GM03348 (cell line): ENCODE data around the gene BICC1.

Experiments
- DNase-seq: peaks from one replicate; pipeline ENCODE4 v3.0.0; 2012; ENCODE audit warnings: low spot score

The BICC1 gene

DNA sequence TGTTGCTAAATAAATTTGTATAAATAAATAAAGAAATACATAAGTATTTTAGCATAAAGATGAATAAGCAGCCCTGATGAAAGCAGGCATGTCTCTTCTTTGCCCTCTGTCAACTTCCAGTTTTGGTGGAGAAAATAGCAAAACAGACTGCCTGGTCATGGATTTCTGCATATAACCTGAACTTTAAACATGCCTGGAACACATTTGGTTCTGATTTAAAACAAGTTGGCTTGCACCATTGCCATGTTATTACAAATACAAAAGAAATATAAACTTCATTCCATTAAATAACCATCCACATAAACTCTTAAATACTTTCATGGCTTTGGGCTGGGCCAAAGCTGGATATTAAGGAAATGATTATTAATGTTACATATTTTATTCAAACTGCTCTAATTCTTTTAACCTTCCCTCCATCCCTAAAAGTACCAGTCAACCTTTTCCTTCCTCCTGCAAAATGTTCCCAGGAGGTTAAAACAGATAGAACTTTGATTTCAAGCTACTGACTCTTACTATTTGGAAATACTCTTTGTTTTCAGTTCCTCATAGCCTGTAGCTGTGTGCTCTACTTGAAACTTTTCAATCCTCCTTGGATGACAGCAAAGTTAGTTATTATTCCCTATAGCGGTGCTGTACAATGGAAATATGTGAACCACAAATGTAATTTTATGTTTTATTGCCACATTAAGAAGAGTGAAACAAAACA is 96.3 kb downstream of the BICC1 start:
- DNase-seq, result no peak

DNA sequence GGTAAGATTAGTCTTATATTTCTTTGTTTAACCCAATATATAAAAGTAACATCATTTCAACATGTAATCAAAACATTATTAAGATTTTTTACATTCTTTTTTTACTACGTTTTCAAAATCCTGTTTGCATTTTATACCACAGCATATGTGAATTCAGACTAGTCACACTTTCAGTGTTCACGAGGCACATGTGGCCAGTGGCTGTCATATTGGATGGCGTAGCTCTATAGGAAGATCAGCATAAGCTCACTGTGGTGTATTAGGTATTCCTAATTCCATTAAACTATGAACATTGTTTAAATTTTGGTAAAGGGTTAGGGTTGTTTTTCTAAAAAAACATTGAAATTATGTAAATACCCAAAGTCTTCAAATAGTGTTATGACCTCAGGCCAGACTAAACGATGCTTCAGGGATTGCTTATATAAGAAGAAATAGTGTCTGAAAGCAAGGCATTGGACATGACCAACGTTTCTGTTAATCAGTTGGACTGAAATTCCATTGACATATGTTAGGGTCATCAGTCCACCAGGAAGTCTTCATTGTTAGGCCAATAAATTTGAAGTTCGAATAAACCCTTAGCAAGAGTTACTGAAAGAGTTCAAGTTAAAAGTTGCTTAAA is 97.0 kb downstream of the BICC1 start:
- no peak for DNase-seq

DNA sequence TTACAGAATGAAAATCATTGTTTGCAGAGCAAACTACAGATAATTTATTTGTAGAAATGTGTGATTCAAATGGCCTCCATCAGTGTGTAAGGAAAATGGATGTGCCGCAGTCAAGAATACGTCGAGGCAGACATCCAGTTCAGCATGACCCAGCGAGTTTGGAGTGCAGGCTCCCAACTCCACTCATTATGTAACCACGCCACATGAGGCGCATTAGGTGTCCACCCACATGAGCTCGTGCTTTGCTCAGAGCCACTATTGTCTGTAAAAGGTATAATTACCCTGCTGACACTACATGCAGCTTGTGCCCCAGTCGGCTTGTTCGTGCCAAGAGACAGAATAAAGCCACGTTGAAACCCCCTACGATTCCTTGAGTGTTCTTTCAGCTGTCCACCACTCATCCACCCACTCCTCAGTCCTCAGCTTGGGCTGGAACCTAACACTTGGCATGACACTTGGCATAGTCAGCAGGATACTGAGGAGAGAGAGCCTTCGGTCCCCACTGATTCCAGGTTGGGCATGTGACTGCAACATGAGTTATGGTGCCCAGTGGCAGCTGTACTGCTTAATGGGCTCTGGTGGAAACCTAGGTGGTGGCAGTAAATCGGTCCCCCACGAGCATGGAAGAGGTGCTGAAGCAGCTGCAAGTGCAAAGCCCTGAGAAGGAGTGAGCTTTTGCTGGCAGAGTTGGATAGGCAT is 102.7 kb downstream of the BICC1 start:
- DNase-seq, result no peak

DNA sequence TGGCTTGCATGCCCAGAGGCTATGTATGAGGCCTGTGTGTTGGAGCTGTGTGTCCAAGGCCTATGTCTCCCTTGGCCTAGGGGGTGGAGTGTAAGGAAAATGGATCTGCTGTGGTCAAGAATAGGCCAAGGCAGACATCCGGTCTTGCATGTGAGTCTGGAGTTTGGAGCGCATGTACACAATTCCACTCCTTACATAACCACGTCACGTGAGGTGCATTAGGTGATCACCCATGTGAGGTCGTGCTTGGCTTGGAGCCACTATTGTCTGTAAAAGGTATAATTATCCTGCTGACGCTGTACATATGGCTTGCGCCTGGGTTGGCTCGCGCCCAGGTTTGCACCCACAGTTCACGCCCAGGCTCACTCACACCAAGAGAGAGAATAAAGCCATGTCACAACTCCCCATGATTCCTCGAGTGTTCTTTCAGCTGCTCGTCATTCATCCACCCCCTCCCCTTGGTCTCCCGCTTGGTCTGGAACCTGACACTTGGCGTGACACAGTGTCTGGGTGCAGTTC is 105.5 kb downstream of the BICC1 start:
- no peak for DNase-seq

DNA sequence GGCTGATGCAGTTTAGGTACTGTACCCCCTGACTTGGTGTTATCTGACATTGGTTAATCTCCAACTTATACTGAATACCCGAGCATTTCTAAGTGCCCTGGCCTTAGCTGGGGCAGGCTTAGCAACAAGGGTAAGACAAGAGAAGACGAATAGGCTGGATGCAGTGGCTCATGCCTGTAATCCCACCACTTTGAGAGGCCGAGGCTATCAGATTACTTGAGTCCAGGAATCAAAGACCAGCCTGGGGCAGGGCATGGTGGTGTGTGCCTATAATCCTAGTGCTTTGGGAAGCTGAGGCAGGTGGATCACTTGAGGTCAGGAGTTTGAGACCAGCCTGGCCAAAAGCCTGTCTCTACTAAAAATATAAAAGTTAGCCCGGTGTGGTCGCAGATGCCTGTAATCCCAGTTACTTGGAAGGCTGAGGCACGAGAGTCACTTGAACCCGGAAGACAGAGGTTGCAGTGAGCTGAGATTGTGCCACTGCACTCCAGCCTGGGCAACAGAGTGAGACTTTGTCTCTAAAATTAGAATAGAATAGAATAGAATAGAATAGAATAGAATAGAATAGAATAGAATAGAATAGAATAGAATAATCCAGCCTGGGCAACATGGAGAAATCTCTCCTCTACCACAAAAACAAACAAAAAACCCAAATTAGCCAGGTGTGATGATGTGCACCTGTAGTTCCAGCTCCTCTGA is 108.9 kb downstream of the BICC1 start:
- no peak for DNase-seq

DNA sequence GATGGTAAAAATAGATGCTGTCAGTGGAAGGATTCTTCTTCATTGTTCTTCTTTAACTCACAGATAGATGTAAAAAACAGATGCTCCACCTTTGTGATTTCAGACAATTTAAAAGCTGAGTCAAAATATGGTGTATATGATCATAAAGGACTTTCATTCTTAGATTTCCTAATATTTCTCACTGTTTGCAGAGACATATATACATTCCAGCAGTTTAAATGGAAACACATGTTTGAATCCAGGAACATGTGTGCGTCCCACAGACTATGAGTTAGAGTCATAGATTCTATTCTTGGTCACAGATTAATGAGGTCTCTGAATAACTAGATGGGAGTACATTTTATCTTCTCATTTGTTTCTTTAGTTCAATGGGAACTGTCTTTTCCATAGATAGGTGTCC is 109.6 kb downstream of the BICC1 start:
- peak; percentile 33 for DNase-seq

DNA sequence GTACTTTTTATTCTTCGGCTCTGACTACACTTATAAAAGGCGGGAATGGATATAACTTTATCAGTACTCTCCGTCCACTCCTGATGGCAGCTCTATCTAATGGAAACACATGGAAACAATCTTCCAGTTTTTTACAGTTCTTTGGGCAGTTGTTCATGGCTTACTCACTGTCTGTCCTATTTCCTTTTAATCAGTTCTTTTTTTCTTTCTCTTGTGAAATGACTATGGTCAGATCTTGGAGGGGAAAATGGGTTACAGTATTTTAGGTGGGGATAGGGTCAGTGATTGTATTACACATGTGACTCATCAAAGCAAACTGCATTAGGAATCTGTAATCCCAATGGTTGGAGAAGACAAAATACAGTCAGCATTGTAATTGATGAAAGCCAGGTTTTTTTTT is 112.4 kb downstream of the BICC1 start:
- DNase-seq, result peak; percentile 78

DNA sequence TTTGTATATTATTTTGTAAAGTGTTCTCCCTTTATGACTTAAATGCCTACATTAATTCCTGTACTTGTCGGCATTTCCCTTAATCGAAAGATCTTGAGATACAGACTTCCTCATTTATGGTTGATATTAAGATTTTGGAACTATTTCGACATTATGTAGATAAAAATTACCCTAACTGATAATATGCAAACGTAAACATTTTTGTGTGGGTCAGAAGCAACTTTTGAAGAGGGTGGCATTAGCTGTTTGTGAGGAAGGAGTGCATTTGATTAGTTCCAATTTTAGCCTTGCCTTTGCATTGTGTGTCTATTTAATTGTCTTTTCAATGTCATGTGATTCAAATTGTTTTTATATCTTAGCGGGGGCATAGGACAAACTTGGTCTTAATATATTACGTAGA is 114.7 kb downstream of the BICC1 start:
- DNase-seq, result no peak

DNA sequence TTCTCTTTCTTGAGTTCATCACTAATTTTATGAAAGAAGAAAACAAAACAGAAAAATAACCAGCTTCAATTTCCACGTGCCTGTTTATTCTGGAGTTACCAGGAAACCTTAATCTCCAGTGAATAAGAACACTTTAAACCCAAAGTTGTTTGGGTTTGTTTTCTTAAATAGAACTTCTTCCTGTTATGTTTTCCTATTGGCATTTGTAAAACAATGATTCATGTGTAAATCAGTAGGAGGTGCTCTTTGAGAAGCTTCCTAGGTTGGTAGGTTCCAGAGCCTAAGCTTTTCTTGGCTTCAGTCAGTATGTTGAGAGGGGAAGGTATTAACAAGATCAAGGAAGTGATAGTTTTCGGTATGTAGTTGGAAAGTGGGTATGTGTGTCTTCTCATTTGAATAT is 119.0 kb downstream of the BICC1 start:
- DNase-seq, result no peak

DNA sequence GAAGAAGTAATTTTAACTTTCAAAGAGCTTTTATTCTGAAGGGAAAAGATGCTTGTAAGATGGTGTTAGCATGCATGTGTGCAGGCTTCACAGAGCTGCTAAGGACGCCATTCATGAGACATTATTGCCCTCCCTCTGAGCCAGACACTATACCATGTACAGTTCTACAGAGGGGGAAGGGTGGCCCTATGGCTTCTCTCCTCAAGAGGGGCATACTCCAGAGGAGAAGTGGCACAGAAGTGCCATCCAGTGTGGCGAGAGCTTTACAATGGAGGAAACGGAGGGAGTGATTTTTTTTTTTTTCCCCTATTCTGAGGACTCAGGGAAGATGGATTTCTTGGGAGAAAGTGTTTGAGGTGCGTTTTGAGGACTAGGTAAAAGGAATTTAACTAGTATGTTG is 119.5 kb downstream of the BICC1 start:
- DNase-seq, result no peak

DNA sequence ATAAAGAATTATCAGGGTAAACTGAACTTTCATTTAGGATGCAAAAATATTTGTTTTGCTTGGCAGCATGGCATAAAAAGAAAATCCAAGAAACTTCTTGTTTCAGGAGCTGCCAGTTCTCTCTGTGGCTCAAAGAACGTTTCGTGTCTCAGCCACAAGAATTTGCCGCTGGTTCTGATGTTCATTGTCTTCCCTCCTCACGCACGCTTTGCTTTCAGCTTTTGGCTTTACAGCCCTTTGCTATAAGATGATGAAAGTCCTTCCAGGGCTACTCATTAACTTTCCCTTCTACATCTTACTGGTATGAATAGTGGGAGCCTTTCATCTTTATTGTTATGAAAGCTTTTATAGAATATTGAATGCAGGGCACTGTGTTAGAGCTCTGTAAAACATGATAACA is 124.7 kb downstream of the BICC1 start:
- DNase-seq, result peak; percentile 60

DNA sequence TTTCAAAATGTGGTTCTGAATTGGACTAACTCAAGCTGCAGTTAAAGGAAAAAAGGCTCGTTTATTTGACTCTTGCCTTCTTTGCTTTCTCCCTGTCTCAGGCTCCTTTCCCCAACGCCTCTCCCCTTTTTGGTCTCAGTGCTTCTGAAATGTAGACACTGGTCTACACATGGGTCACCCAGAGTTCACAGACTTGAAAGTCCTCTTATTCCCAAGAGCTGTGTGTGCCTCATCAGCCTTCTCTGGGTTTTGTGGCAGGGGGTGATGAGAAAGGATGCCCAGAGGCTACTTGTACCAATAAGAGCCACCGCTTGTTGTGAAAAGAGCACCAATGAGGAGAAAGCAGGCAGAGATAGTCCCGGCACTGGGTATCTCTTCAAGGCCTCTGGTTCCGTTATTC is 125.7 kb downstream of the BICC1 start:
- DNase-seq, result no peak

DNA sequence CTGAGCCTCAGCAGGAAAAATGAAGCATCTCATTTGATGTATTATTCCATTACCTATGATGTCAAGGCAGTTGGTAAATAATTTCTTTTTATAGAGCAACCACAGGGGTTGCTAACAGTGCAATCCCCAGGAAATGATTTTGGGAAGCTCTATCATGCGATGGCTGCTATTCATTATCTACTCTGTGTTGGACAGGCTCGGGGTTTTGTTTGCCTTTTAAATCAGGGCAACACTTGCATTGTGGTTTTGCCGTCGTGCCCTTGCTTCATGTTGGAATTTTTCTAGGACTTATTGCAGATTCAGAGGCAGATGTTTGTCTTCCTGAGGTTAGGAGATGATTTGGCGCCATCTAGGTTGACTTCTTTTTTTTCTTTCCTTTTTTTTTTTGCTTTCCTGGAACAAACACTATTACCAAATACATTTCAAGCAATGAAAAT is 128.4 kb downstream of the BICC1 start:
- peak; percentile 75 for DNase-seq

DNA sequence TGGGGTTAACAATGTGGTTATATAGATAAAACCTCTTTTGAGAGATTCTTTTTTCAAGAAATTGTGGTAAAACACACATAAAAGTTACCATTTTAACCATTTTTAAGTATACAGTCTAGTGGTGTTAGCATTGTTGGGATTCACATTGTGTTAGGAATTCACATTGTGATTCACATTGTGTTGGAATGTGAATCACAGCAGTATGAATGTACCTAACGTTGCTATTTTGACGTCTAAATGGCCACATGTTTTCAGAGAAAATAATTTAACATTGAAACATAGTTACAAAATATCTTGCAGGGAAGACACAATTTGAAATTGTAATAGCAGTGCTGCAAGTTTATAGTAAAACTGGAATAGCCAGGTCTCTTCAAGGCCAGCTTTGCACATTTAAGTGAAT is 129.0 kb downstream of the BICC1 start:
- no peak for DNase-seq

DNA sequence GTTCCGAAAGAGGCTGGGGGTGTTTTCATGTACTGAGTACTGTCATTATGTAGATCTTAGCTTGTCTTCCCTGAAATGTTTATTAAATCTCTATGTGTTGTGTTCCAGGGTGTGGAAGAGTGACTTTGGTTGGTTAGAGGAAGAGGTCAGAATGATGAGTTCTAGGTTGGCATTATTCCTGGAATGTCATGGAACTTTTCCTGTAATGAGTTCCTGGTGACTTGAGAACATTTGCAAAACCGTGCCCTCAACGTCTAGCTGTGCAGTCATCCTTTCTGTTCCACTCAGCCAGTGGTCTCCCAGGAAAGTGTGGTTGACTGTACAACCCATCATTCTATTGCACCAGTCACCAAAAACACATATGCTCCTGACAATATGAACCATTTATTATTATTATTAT is 129.6 kb downstream of the BICC1 start:
- peak; percentile 45 for DNase-seq

DNA sequence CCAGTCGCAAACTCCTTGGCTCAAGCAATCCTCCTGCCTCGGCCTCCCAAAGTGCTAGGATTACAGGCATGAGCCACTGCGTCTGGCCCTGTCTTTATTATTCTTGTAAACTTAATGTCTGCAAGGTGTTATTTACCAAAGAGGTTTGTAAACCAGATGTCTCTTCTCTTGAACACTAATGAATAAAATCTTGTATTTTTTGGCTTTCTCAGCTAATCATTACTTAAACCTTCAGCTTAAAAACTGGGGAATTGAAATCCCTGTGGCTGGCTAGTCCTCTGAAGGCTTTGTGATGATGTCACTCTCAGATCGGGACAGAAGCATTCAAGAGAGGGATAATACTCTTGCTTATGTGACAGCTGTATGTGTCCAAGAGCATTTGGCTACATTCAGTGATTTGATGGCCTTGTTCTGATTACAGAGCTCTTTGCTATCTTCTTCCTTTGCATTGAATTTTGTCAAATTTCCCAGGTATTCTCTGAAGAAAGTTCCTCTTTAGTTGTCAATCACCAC is 130.3 kb downstream of the BICC1 start:
- DNase-seq, result no peak

DNA sequence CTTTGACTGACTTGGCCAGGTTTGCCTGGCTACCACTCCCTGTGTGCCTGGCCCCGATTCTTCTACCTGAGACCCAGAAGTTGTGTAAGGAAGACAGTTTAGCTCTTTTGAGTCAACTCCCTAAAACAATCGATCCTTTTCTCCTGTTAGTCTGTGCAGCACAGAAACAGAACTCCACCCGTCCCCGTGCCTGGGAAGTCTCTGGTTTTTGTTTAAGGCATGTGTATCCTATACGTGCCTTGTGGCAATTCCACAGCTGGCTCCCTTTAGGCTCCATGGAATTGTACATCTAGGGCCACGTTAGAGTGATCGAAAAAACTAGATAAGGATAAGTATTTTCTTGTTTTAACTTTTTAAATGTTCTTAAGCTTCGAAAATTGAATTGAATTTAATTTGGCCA is 131.6 kb downstream of the BICC1 start:
- DNase-seq, result no peak

DNA sequence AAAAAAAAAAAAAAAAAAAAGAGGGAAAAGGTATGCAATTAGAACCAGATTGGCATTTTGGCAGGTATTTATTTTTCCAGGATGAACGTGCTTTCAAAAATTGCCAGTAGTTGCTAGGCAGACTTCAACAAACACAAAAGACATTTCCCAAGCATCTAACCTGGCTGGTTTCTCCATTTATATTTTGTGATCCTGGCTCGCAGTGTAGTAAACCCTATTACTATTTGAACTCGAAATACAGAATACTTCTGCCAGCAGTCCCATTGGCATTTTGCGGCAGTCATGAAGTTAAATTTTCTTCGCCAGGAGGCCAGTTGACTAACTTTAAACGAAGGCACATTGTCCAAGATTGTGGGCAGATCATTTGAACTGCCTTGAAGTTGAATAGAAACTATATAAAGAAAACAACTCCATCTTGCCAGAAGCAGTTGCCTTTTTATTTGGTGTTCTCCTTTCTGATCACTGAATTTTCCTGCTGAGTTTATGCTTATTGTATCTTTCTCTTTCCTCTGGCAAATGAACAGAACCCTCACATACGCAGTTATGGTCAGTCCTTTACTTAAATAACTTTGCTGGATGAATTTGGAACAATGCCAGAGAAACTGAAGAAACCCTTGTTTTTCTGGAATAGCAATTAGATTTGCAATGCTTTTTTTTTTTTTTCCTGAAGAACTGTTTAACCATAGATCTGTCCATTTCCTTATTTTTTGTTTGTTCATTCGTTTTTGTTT is 132.9 kb downstream of the BICC1 start:
- DNase-seq, result no peak

DNA sequence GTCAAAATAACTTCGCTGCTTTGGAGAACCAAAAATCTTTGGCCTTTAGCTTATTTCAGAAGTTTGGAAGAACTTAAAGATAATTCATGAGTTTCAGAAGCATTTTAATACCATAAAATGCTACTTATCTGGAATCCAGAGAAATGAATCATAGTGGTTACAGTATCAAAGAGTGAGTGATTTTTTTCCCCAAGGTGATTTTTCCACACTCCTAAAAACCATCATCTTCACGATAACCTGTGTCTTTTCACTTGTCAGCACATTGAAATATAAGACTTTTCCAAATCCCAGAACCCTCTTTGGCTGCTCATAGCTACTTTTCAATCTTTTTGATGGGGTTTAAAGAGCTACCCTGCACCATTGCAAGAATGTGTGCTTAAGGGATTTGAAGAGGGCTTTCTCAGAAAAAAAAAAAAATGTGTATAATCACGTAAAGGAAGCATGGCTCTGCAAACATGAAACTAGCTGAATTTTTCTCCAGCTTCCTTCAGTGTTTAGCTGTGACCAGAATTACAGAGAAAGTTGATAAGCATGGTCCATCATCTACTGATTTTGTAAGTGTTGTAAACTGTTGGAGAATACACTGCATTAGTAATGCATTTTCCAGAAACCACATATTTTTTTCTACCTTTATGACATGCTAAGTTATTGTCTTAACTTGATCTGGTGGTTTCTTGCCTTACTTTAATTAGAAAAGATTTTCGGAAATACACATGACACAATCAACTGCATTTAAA is 134.9 kb downstream of the BICC1 start:
- DNase-seq, result no peak

DNA sequence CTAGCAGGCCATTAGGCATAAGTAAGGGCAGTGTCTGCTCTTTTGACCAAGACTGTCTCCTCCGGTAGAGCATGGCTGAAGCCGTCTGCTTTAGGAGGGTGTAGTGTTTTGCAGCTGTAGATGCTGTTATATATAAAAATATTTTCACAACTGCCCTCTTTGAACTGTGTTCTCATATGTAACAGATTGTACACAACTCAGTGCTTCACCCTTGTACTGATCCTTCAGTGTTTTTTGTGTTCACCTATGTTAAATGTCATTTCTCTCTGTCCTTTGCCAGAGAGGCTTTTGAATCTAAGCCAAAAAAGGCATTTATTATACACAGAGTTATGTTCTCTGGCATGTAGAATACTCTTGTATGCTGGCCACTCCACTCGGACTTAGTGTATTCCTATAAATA is 135.5 kb downstream of the BICC1 start:
- no peak for DNase-seq

DNA sequence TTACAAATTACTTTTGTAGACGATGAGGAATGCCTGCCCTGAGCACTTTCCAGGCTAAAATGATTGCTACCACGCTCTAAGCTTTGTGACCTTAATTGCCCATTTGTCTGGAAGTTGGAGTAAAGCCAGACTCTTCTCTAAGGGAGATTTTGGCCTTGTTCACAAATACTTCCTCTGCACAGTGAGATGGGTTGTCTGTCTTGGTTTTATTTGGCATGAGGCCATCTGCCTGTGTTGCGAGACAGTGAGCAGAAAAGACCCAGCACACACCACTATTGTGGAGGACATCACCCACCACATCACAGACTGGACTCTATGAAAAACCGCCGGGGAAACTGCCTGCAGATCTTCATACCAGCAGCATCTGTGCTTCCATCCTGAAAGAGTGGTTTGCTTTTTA is 138.4 kb downstream of the BICC1 start:
- DNase-seq, result peak; percentile 13
